ENCODE measurements around the gene NAPSA.

Gene NAPSA

DNA sequence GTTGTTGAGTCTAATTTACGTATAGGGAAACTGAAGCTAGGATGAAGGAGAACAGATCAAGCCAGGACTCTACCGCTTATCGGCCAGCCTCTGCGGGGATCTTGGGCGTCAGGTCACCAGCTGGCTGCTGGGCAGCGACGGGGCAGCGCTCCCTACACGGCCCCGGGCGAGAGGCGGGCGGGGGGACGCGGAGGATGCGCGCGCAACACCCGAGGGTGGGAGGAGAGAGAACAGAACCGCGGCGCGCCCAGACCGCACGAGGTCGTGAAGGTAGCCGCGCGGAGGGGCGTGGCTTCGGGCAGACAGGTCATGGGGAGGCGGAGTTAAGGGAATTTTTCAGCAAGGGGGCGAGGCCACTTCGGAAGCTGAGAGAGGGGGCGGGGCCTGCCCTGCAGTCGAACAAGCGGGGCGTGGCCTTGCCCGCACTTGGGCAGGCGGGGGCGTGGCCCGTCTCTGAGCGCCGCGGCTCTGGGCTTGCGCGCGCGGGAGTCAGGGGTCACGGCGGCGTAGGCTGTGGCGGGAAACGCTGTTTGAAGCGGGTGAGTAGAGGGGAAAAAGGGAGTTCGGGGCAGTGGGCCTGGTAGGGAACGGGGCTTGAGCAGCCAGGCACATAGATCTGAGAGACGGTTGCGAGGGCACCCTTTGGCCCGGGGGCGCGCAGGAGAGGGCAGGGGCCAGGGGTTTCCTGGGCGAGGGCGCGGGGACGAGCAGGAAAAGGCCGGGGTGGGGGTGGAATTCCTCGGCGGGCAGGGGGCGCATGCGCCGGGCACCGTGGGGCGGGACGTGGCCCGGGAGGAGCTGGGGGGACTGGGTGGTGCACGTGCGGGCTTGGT lies 18.6 kb upstream of the NAPSA start, which contains the start of gene POLD1:
Gene POLD1, plus strand, starts transcription at position 496 of the 833 bp plus-strand sequence. CDS start 14,505 bp downstream, outside the sequence.
- peak; percentile 99 for DNase-seq

DNA sequence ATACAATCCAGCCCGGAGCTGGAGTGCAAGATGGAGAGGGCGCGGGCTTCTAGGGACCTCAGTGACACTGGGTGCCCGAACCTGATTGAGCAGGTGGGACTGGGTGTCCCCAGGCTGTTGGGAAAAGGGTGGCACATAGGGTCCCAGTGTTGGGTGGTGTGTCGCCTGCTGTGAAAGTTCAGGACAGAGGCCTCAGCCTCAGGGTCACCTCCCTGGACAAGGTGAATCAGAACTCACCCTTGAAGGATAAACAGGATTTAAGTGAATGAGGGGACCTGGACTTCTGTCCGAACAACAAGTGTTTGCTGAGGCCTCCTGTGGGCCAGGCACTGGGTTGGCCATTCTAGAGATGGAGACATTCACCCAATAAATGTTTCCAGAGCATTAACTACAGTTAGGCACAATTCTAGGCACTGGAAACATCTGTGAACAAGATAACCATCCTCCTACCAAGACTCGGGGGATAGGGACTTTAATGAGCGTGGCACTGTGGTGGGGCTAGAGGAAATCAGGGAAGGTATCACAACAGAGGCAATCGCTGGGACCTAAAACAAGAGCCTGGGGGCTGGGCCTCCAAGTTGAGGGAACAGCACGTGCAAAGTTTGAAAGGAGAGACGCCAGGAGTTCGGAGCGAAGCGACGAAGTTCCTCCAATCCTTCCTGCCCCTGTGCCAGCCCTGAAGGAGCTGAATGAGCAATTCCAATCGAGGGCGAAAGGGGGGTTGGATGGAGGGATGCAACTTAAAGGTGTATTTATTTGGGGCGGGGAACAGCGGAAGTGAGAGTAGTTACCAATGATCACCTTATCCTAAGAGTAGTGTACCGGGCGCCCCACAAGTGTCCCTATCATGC lies 17.8 kb upstream of the NAPSA start:
- DNase-seq: no peak

DNA sequence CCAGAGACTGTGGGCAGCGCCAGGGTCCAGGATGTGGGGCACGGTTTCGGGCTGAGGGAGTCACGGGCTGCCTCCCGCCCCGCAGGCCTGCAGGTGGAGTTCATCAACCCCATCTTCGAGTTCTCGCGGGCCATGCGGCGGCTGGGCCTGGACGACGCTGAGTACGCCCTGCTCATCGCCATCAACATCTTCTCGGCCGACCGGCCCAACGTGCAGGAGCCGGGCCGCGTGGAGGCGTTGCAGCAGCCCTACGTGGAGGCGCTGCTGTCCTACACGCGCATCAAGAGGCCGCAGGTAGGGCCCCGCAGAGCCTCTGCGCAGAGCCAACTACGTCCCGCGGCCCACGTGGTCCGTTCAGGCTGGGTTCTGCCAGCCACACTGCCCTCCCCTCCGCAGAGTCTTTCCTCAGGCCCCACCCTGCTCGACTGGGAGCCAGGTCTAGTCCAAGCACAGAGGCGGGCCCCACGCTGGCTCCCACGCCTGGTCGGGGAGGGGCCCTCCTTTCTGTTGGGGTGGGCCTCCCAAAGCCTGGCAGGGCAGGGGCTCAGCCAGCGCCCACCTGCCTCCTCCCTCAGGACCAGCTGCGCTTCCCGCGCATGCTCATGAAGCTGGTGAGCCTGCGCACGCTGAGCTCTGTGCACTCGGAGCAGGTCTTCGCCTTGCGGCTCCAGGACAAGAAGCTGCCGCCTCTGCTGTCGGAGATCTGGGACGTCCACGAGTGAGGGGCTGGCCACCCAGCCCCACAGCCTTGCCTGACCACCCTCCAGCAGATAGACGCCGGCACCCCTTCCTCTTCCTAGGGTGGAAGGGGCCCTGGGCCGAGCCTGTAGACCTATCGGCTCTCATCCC lies 16.7 kb upstream of the NAPSA start:
- no peak for DNase-seq

DNA sequence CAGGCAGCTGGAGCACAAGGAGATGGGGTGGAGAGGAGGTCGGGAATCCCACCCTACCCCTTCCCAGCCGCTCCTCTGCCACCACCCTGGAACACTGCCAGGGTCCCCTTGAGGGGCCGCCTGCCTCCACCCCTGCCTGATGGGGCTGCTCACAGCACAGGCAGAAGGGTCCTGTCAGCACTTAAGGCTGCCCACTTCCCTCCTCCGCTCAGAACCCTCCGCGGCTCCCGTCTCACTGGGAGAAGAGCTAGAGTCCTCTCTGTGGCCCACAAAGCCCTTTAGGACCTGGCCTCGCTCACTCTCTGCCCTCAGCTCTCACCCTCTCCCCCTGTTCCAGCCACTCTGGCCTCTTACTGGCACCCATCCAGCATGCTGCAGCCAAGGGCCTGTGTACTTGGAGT lies 15.3 kb upstream of the NAPSA start:
- no peak for DNase-seq

DNA sequence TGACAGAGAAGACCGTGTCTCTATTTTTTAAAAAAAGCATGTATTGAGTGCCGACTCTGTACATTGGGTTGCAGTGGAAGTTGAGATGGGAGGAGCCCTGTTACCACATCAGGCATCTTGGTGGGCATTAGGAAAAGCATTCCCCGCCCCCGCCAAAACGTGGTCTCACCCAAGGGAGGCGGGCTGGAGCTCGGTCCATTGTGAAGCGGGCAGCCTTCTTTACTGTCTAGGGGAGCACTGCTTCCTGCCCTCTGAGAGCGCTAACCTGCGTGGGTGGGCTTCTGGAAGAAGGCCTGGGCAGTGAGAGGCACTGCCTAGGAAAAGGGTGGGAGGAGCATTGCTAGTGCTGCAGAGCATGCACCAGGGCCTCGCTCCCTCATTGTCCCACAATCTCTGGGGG lies 14.7 kb upstream of the NAPSA start:
- no peak for DNase-seq

DNA sequence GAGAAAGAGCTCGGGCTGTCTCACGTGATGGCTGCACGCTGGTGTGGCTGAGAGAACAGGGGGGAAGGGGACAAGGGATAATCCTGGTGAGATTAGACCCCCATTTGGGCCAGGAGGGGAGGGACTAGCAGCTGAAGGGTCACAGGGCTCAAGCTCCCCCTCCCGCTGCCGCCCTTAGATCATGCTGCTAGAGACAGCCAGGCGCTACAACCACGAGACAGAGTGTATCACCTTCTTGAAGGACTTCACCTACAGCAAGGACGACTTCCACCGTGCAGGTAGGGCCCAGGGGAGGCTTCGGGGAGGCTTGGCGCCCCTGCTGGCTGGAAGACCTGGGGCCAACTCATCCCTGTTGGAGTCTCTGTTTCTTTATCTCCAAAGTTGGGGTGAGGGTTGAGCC lies 14.2 kb upstream of the NAPSA start:
- DNase-seq: no peak

DNA sequence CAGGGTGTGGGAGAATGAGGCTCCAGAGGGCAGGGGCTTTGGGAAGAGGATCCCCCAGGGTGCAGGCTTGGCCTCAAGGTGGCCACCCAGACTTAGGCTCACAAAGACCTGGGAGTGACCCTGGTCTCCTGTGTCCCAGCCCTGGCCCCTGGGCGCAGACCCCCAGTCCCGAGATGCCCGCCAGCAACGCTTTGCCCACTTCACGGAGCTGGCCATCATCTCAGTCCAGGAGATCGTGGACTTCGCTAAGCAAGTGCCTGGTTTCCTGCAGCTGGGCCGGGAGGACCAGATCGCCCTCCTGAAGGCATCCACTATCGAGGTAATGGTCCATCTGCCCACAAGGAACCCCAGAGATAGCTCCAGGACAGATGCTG lies 13.4 kb upstream of the NAPSA start:
- DNase-seq: no peak

DNA sequence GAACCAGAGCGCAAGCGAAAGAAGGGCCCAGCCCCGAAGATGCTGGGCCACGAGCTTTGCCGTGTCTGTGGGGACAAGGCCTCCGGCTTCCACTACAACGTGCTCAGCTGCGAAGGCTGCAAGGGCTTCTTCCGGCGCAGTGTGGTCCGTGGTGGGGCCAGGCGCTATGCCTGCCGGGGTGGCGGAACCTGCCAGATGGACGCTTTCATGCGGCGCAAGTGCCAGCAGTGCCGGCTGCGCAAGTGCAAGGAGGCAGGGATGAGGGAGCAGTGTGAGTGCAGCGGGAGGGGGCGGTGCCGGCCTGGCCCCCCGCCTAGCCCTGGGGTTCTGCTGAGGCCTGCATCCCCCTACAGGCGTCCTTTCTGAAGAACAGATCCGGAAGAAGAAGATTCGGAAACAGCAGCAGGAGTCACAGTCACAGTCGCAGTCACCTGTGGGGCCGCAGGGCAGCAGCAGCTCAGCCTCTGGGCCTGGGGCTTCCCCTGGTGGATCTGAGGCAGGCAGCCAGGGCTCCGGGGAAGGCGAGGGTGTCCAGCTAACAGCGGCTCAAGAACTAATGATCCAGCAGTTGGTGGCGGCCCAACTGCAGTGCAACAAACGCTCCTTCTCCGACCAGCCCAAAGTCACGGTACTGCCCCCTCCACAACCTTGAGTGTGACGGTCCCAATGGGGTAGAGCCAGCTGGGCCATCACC lies 12.9 kb upstream of the NAPSA start:
- no peak for DNase-seq

DNA sequence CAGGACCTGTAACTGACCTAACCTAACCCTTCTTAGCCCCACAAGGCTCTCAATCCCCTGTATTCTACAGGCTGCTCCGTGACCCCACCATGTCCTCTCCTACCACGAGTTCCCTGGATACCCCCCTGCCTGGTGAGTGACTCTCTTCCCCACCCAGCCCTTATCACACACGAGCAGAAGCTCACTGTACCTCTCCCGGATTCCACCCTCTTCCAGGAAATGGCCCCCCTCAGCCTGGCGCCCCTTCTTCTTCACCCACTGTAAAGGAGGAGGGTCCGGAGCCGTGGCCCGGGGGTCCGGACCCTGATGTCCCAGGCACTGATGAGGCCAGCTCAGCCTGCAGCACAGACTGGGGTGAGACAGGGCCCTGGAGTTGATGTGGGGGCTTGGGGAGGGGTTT lies 12.1 kb upstream of the NAPSA start:
- no peak for DNase-seq

DNA sequence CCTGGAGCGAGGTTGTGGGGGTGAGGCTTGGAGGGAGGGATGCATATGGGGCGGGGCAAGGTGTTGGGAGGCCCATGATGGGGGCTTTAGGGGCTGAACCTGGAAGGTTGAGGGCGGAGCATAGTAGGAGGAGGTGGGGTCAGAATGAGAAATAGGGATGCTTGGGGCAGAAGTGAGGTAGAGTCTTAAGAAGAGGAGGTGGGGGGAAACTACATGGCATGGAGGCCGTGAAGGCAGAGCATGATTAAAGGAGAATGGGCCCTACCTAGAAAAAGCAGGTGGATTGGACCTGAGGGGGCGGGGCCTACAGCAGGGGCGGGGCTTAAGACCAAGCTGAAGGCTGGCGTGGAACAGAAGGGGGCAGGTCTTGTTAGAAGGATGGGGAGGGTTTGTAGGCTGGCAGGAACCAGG lies 11.6 kb upstream of the NAPSA start:
- DNase-seq: peak; percentile 49

DNA sequence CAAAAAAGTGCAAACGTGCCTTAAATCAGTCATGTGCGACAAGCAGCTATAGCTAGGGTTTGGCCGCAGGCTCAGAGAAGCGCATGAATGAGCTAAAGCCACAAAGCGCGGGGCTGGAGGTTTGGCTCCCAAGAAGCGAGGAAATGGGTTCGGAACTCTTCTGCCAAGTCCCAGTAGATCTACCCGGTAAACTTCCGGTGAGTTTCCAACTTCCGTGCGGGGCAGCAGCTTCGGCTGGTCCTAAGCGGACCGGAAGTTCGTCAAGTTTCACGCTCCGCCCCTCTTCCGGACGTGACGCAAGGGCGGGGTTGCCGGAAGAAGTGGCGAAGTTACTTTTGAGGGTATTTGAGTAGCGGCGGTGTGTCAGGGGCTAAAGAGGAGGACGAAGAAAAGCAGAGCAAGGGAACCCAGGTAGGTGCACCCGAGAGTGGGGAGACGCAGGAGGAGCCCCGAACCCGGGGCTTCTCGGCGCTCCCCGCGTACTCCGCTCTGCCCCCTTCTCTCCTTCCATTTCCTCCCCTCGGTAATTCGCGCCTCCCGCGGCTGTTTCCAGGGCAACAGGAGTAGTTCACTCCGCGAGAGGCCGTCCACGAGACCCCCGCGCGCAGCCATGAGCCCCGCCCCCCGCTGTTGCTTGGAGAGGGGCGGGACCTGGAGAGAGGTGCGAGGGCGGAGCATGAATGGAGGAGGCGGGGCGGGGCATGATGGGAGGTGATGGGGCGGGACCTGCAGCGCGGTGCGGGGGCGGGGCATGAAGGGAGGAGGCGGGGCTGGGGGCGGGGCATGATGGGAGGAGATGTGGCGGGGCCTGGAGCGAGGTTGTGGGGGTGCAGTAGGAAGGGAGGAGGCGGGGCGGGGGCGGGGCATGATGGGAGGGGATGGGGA lies 11.0 kb upstream of the NAPSA start, which contains the start of gene NR1H2:
Gene NR1H2, plus strand, starts transcription at position 292 of the 885 bp plus-strand sequence. CDS start 1,149 bp downstream, outside the sequence.
- peak; percentile 95 for DNase-seq

DNA sequence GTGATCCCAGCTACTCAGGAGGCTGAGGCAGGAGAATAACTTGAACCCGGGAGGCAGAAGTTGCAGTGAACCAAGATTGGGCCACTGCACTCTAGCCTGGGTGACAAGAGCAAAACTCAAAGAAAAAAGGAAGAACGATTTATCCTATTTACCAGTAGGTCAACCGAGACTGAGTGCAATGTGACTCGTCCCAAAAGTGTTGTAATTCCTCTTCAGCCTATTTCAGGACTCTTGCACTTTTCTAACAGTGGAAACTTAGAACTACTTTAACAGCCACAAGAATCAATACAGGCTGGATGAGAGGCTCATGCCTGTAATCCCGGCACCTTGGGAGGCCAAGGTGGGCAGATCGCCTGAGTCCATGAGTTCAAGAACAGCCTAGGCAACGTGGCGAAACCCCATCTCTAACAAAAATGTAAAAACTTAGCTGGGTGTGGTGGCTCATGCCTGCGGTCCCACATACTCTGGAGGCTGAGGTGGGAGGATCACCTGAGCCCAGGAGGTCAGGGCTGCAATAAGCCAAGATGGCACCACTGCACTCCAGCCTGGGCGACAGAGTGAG lies 6.6 kb upstream of the NAPSA start:
- DNase-seq: no peak

DNA sequence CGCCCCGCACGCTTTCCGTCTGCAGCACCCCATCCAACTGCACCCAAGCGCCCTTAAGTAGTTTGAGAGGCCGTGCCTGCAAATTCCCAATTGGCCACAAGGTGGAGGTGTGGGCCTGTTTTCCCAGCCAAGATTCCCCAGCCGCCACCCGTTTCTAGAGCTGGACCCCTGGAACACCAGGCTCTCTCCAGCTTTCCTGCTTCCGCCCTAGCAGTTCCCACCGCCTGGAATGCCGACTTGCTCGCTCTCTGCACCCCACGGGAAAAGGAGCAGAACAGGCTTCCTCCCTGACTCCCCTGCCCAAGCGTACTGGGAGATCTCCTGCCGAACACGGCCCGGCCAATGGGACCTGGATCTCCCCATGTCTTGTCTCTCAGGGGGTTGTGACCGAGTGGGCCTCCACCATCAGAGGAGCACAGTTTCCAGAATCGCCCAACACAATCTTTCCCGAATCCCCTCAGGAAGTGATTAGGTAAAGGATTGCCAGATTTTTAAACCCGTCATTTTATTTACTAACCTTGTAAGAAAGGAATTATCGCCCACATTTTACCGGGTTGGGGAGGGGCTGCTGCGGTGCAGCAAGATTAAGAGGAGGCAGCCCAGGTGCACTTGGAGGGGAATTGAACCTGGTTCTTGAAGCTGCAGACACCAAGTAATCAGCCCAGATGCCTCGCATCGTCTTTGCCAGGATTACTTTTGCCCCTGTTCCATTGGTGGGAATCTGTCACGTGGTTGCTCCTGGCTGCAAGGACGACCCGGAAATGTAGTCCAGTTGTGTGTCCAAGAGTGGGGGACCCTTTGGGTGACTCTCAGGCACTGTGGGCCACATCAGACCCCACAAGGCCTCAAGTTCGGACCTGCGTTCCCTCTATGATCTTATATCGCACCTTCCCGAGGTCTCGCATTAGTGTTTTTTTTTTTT lies 3.5 kb upstream of the NAPSA start:
- peak; percentile 82 for DNase-seq

DNA sequence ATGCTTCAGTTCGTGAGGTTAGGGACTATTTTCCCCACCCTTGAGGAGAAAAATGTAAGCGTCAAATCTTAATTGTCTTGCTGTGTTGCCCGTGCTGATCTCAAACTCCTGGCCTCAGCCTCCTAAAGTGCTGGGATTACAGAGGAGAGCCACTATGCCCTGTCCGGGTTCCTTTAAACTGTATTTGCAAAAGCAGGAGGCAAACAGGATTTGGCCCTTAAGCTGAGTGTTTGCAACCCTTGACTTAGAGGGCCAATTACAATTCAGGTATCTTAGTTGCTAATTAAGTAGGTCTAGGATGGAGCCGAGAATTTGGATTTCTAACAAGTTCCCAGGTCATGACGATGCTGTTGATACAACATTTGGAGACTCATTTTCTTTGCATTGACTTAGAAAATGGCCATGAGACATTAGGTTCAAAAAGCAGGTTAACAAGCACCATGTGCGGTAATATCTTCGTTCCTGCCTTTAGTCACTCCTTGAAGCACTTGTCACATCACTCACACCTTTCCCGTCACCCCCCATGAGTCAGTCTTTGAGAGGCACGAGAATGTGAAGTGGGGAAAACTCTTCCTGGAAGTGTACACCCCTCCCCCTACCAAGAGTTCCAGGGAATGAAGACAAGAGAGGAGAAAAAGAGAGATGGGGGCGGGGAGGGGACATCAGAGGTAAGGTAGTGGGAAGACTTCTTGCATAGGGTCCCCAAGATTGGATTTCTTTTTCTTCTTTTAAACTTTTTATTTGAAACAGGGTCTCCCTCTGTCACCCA lies 2.6 kb downstream of the NAPSA start:
- peak; percentile 61 for DNase-seq

DNA sequence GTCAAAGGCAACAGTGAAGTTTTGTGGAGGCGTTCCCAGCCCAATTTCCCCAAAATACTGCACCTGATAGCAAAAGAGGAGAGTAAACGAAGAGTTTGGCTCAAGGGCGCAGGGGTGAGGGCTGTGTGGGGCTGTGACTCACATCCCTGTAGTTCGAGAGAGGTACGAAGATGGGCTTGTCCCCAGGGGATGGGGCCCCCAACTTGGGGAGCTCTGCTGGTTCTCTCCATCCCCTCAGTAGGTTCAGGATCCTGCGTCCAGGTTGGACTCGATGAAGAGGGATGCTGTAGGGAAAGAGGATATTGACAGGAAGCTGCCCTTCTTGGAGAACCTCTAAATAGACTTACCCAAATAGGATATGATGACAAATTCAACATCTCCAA lies 3.4 kb downstream of the NAPSA start:
- DNase-seq: no peak

DNA sequence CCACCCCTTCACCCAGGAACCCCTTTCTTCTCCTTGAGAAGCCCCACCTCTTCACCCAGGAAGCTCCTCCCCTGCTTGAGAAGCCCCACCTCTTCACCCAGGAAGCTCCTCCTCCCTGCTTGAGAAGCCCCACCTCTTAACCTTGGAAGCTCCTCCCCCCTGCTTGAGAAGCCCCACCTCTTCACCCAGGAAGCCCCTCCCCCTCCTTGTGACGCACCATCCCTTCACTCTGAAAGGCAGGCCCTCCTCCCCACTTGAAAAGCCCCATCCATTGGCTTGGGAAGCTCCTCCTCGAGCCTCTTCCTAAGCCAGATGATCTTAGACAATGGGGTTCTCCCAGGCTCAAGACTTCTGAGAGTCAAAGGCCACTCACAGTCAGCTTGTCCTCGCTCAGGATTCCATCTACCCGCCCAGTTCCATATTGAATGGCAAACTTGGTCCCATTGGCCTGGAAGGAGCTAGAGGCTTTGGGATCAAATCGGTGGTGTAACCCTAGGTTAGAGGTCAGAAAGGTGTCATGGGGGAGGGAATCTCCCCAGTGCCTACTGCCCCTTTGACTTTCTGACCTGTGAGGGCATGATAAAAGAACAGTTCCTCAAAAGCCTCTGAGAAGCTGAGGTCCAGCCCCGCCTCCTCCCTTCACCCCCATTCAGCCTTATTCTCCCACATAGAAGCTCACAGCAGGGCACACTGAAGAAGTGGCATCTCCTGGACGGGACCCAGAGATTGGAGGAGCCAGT lies 4.0 kb downstream of the NAPSA start:
- DNase-seq: no peak

DNA sequence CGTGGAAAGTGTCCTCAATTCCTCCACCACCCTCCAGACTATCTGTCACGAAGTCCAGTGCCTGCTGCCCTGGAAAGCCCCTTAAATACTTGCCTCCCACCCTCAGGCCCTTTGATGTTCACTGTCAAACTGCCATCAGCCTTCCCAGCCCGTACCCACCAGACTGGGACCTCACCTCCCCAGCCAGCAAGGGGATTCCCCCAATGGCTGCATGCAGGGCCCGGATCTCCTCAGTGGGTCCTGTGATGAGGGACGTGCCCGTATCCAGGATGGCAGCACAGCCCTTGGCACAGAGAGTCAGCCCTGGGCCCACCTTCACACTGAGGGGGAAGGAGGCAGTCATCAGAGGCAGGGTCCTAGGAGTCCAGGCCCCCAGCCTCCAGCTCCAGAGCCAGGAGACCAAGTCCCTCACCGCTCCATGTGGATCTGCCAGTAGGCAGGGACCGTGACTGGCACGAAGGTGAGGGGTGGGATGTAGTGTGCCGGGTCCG lies 6.1 kb downstream of the NAPSA start:
- no peak for DNase-seq
